OCI-LY3 (cell line): ENCODE results near the gene SRGAP1.

Source experiments
- EZH2phosphoT487 ChIP-seq: fragments of 200-600 bp; shearing (Covaris generic); IDR thresholded peaks from 2 replicates; pipeline ENCODE4 v1.6.1; 2018; ENCODE audit warnings: antibody characterized with exemption, mixed run types, low read depth
- TF ChIP-seq, protein P1 (sequence below): fragments of 200-600, 300-600 bp; sonication (generic); IDR thresholded peaks from 2 replicates; pipeline ENCODE4 v1.5.1; 2014; ENCODE audit warnings: antibody characterized with exemption, low read length, low read depth

DNA sequence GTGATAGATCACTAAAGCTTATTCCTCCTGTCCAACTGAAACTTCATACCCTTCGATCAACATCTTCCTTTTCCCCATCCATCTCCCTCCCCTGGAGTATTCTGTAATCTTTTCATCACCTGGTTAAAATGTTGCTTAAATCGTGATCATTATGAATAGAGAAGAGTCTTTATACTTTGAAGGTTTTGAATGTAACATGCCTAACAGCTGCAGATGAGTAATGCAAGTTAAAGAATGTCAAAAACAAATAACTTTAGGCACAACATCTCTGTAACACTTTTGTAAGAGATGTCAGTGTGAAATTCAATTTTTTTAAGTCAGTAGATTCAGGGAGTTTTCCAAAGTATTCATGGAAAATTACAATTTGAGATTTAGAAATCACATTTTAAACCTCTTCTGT lies 39.8 kb upstream of the SRGAP1 start:
- TF ChIP-seq, protein P1, sequence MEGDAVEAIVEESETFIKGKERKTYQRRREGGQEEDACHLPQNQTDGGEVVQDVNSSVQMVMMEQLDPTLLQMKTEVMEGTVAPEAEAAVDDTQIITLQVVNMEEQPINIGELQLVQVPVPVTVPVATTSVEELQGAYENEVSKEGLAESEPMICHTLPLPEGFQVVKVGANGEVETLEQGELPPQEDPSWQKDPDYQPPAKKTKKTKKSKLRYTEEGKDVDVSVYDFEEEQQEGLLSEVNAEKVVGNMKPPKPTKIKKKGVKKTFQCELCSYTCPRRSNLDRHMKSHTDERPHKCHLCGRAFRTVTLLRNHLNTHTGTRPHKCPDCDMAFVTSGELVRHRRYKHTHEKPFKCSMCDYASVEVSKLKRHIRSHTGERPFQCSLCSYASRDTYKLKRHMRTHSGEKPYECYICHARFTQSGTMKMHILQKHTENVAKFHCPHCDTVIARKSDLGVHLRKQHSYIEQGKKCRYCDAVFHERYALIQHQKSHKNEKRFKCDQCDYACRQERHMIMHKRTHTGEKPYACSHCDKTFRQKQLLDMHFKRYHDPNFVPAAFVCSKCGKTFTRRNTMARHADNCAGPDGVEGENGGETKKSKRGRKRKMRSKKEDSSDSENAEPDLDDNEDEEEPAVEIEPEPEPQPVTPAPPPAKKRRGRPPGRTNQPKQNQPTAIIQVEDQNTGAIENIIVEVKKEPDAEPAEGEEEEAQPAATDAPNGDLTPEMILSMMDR, result no peak
- no peak for TF ChIP-seq EZH2phosphoT487
